KMS-11 (cell line): ENCODE results near the gene RAB11B.

ENCODE experiments used
- H2AFZ ChIP-seq: fragments of 200-600 bp; sonication (generic); 2 replicates; pipeline ENCODE4 v1.6.1; 2016; ENCODE audit warnings: antibody characterized with exemption, mixed run types, low read depth
- H3K27ac ChIP-seq: fragments of 200-600 bp; sonication (generic); 2 replicates; pipeline ENCODE4 v1.6.1; 2016; ENCODE audit warnings: mild to moderate bottlenecking, mixed run types
- H3K27me3 ChIP-seq: fragments of 200-600 bp; sonication (generic); 2 replicates; pipeline ENCODE4 v1.6.1; 2017; ENCODE audit warnings: mild to moderate bottlenecking, low read depth, mixed run types, moderate library complexity; ENCODE audit not compliant: insufficient read depth
- H3K36me3 ChIP-seq: fragments of 200-600 bp; sonication (generic); 2 replicates; pipeline ENCODE4 v1.6.1; 2017; ENCODE audit warnings: mild to moderate bottlenecking, mixed run types; ENCODE audit not compliant: insufficient read depth
- H3K4me1 ChIP-seq: fragments of 200-600 bp; sonication (generic); 2 replicates; pipeline ENCODE4 v1.6.1; 2016; ENCODE audit warnings: mild to moderate bottlenecking, low read depth, mixed run types; ENCODE audit not compliant: poor library complexity, severe bottlenecking
- H3K4me2 ChIP-seq: fragments of 200-600 bp; sonication (generic); 2 replicates; pipeline ENCODE4 v1.7.0; 2016; ENCODE audit warnings: mild to moderate bottlenecking, mixed run types
- H3K4me3 ChIP-seq: fragments of 200-600 bp; sonication (generic); IDR thresholded peaks from 2 replicates; pipeline ENCODE4 v1.6.1; 2017; ENCODE audit warnings: low read depth, low read length, mixed read lengths; ENCODE audit not compliant: insufficient read depth
- H3K79me2 ChIP-seq: fragments of 200-600 bp; sonication (generic); 2 replicates; pipeline ENCODE4 v1.6.1; 2016; ENCODE audit warnings: low read depth, mixed run types; ENCODE audit not compliant: insufficient read depth
- H3K9ac ChIP-seq: fragments of 200-600 bp; sonication (generic); 2 replicates; pipeline ENCODE4 v1.6.1; 2016; ENCODE audit warnings: mild to moderate bottlenecking, mixed run types
- H4K20me1 ChIP-seq: fragments of 200-600 bp; sonication (generic); 2 replicates; pipeline ENCODE4 v1.6.1; 2016; ENCODE audit warnings: mild to moderate bottlenecking, mixed run types; ENCODE audit not compliant: insufficient read depth
- CTCF ChIP-seq: fragments of 200-600 bp; sonication (generic); conservative IDR thresholded peaks from 2 replicates; pipeline ENCODE4 v1.6.1; 2017; ENCODE audit warnings: low read depth, mild to moderate bottlenecking, antibody characterized with exemption, low read length, moderate library complexity, mixed read lengths

RAB11B gene

GRCh38 chr19:8392017-8392591 is 1.9 kb downstream of the RAB11B start:
- no peak overlapping the region for H3K27ac ChIP-seq
- peaks cover 11% of the 10 kb centered on the region; the same call in 1 of the 2 replicates for H3K79me2 ChIP-seq
- no peak overlapping the region for H3K4me3 ChIP-seq

GRCh38 chr19:8393192-8393870 is 3.2 kb downstream of the RAB11B start:
- H2AFZ ChIP-seq, result no peak overlapping the region
- no peak overlapping the region for H3K4me2 ChIP-seq
- no peaks in the 10 kb centered on the region for H3K36me3 ChIP-seq
- no peaks in the 10 kb centered on the region for H4K20me1 ChIP-seq
- H3K9ac ChIP-seq, result no peak overlapping the region
- H3K4me1 ChIP-seq, result peaks cover 12% of the 10 kb centered on the region
- H3K27ac ChIP-seq, result no peak overlapping the region
- no peak for TF ChIP-seq CTCF
- no peak overlapping the region for H3K4me3 ChIP-seq
- peaks cover 11% of the 10 kb centered on the region; the same call in 1 of the 2 replicates for H3K79me2 ChIP-seq
- no peaks in the 10 kb centered on the region for H3K27me3 ChIP-seq

More at GRCh38 chr19:8392017-8392591, 1.9 kb downstream of the RAB11B start:
- Histone ChIP-seq H3K36me3 (no peaks in the 10 kb centered on the region), H3K9ac (no peak overlapping the region), H3K4me2 (no peak overlapping the region), H3K27me3 (no peaks in the 10 kb centered on the region), H3K4me1 (peaks cover 12% of the 10 kb centered on the region), H4K20me1 (no peaks in the 10 kb centered on the region), H2AFZ (no peak overlapping the region)
- no peak for TF ChIP-seq CTCF

GRCh38 chr19:8393871-8394250 is 3.7 kb downstream of the RAB11B start:
- no peaks in the 10 kb centered on the region for H4K20me1 ChIP-seq
- H3K27me3 ChIP-seq, result no peaks in the 10 kb centered on the region
- H3K27ac ChIP-seq, result no peak overlapping the region
- peaks cover 12% of the 10 kb centered on the region for H3K4me1 ChIP-seq
- H3K79me2 ChIP-seq, result peaks cover 11% of the 10 kb centered on the region; the same call in 1 of the 2 replicates
- H3K4me3 ChIP-seq, result no peak overlapping the region
- H3K9ac ChIP-seq, result no peak overlapping the region
- H2AFZ ChIP-seq, result no peak overlapping the region
- no peak overlapping the region for H3K4me2 ChIP-seq
- no peaks in the 10 kb centered on the region for H3K36me3 ChIP-seq
- no peak for TF ChIP-seq CTCF

- Histone ChIP-seq H3K4me2 (no peak overlapping the region), H2AFZ (no peak overlapping the region), H3K79me2 (peaks cover 11% of the 10 kb centered on the region; the same call in 1 of the 2 replicates), H3K27ac (no peak overlapping the region), H3K4me3 (no peak overlapping the region), H3K36me3 (no peaks in the 10 kb centered on the region), H3K27me3 (no peaks in the 10 kb centered on the region), H3K4me1 (peaks cover 6% of the 10 kb centered on the region), H4K20me1 (no peaks in the 10 kb centered on the region), H3K9ac (no peak overlapping the region)
- TF ChIP-seq CTCF, result no peak
These were observed 5.5 kb downstream of the RAB11B start for GRCh38 chr19:8395621-8396082.
